Measurements from ENCODE around the gene PPARG.

PPARG gene

GRCh38 chr3:12345584-12346494 lies 57.0 kb downstream of the PPARG start:
- no peak for DNase-seq

GRCh38 chr3:12347301-12347700 lies 58.4 kb downstream of the PPARG start:
- DNase-seq, result no peak

GRCh38 chr3:12349895-12350811 lies 61.3 kb downstream of the PPARG start:
- peak; percentile 30 for DNase-seq

- peak; percentile 18 for DNase-seq
Measured at GRCh38 chr3:12351145-12351544, 62.3 kb downstream of the PPARG start.

GRCh38 chr3:12352253-12352652 lies 63.4 kb downstream of the PPARG start:
- DNase-seq, result no peak

GRCh38 chr3:12352755-12353154 lies 63.9 kb downstream of the PPARG start:
- no peak for DNase-seq

- DNase-seq, result peak; percentile 83
Measured at GRCh38 chr3:12353796-12354525, 65.1 kb downstream of the PPARG start.

- DNase-seq, result no peak
Measured at GRCh38 chr3:12356175-12356574, 67.3 kb downstream of the PPARG start.

GRCh38 chr3:12356996-12357395 lies 68.1 kb downstream of the PPARG start:
- peak; percentile 13 for DNase-seq

GRCh38 chr3:12357456-12357855 lies 68.6 kb downstream of the PPARG start:
- no peak for DNase-seq

- no peak for DNase-seq
Measured at GRCh38 chr3:12363397-12364195, 74.7 kb downstream of the PPARG start.

- no peak for DNase-seq
Measured at GRCh38 chr3:12367346-12367745, 78.5 kb downstream of the PPARG start.

GRCh38 chr3:12369029-12369428 lies 80.2 kb downstream of the PPARG start:
- DNase-seq, result no peak

GRCh38 chr3:12369598-12369997 lies 80.7 kb downstream of the PPARG start:
- no peak for DNase-seq

GRCh38 chr3:12370758-12371157 lies 81.9 kb downstream of the PPARG start:
- no peak for DNase-seq

GRCh38 chr3:12371525-12372140 lies 82.8 kb downstream of the PPARG start:
- DNase-seq, result no peak

- DNase-seq, result no peak
Measured at GRCh38 chr3:12372741-12373280, 83.9 kb downstream of the PPARG start.

GRCh38 chr3:12375572-12375971 lies 86.7 kb downstream of the PPARG start:
- no peak for DNase-seq

- DNase-seq, result no peak
Measured at GRCh38 chr3:12379640-12380429, 91.0 kb downstream of the PPARG start.

- DNase-seq, result no peak
Measured at GRCh38 chr3:12380461-12380860, 91.6 kb downstream of the PPARG start.

- no peak for DNase-seq
Measured at GRCh38 chr3:12381199-12381598, 92.3 kb downstream of the PPARG start.
